ENCODE measurements around the gene NHSL2. TPM values are rescaled to one million over a fixed set of nuclear protein-coding genes. Genes with fewer than 3 reads are reported as not detected.

NHSL2 gene
- total RNA-seq, 4 donors from 2014 or later = 10.4 to 31.4 (median 17.7) TPM

DNA sequence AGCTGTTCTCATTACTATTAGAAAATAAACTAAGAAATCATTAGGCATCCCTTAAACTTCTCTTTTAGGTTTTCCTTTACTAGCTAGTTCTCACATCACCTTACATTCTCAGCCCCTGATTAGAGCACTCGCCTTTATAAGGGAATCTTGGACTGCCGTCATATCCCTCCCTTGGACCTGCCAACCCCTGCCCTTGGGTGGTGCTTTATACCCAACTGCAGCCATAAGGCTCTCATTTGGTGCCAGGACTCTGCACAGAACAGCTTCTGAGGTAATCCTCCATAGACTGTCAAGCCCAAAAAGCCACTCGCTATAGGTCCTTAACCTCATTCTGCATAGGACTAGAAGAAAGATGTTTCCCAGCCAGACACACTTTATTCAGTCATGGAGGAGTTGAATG, 67.5 kb downstream of the NHSL2 start:
- Histone ChIP-seq H3K4me3 (no peak overlapping the region), H3K9me3 (no peaks in the 10 kb centered on the region), H3K27ac (replicated peaks in 1 of 4) (no peak overlapping the region), H3K27me3 (no peaks in the 10 kb centered on the region), H3K4me1 (no peaks in the 10 kb centered on the region), H3K36me3 (no peaks in the 10 kb centered on the region)
- TF ChIP-seq POLR2AphosphoS5 (IDR thresholded peaks at IDR 0.05) (no peak), EP300 (IDR thresholded peaks at IDR 0.05) (no peak), CTCF (IDR thresholded peaks at IDR 0.05) (no peak), POLR2A (IDR thresholded peaks at IDR 0.05; ENCODE audit: low read depth) (no peak)
- no peak for DNase-seq (ENCODE audit: extremely low spot score)
- intact Hi-C loops (cut with DNase I) = no loop called here
- 91% methylated on average over 3 of the region's 3 CpGs for WGBS

DNA sequence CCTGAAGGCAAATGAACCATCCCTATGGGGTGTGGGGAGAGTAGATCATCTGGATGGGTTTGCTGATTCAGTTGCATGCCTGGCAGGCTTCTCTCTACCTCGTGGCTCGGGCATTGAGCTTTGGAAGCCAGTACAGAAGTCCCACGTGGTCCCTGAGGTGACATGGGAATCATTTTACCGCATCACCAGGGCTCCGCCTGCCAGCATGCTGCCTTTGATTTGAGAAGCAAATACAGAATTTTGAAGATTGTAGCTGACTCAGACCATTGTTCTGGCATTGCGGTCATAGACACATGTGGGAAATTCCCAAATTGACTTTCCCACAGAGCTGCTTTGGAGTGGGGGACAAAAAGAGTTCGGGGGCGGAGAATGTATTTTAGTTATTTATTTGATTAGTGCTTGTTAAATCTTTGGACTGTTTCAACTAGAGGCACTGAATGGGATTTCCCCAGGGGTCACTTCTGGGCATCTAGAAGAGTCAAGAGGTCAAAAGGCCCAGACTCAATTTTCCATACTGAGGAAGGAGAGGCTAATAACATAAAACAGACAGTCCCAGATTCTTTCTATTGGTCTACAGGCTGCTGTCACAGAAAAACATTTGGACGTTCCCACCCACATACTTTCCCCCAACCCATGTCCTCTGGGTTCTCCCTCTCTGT, 79.3 kb downstream of the NHSL2 start:
- H3K4me1 ChIP-seq = peaks cover 0 to 15% (median 6%) of the 10 kb centered on the region in 4 donors
- no peak overlapping the region for H3K4me3 ChIP-seq
- TF ChIP-seq POLR2AphosphoS5 (IDR thresholded peaks at IDR 0.05) (no peak), POLR2A (IDR thresholded peaks at IDR 0.05; ENCODE audit: low read depth) (no peak), CTCF (IDR thresholded peaks at IDR 0.05) (no peak), EP300 (IDR thresholded peaks at IDR 0.05) (no peak)
- H3K27ac ChIP-seq (replicated peaks in 1 of 4) = no peak overlapping the region
- peak; percentile 26 for DNase-seq (ENCODE audit: extremely low spot score)
- H3K27me3 ChIP-seq = no peaks in the 10 kb centered on the region
- no peaks in the 10 kb centered on the region for H3K9me3 ChIP-seq
- intact Hi-C loops (cut with DNase I) = no loop called here
- H3K36me3 ChIP-seq = no peaks in the 10 kb centered on the region
- 38% methylated on average over 9 of the region's 9 CpGs for WGBS

DNA sequence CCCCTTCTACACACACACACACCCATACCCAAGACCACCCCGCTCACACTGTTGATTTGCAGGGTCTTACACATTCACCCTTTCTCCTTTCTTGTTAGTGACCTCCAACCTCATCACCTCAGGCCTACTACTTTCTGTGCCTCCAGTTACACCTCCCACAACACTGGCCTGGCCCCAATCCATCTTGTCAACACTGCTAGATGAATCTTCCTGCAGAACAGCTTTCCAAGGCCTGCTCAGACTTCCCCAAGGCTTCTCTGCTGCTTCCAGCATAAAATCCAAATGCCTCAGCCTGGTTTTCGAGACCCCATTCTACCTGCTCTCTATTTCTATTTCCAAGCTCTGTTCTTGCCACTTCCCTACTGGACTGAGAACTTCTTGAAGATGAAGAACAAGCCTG, 79.9 kb downstream of the NHSL2 start:
- intact Hi-C loops (cut with DNase I) = no loop called here
- no peaks in the 10 kb centered on the region for H3K36me3 ChIP-seq
- H3K4me1 ChIP-seq = peaks cover 0 to 15% (median 6%) of the 10 kb centered on the region in 4 donors
- no peaks in the 10 kb centered on the region for H3K9me3 ChIP-seq
- 86% methylated on average over 2 of the region's 2 CpGs for WGBS
- H3K27ac ChIP-seq (replicated peaks in 1 of 4) = no peak overlapping the region
- no peaks in the 10 kb centered on the region for H3K27me3 ChIP-seq
- H3K4me3 ChIP-seq = no peak overlapping the region
- TF ChIP-seq POLR2A (IDR thresholded peaks at IDR 0.05; ENCODE audit: low read depth) (no peak), POLR2AphosphoS5 (IDR thresholded peaks at IDR 0.05) (no peak), EP300 (IDR thresholded peaks at IDR 0.05) (no peak), CTCF (IDR thresholded peaks at IDR 0.05) (no peak)
- DNase-seq (ENCODE audit: extremely low spot score) = no peak

DNA sequence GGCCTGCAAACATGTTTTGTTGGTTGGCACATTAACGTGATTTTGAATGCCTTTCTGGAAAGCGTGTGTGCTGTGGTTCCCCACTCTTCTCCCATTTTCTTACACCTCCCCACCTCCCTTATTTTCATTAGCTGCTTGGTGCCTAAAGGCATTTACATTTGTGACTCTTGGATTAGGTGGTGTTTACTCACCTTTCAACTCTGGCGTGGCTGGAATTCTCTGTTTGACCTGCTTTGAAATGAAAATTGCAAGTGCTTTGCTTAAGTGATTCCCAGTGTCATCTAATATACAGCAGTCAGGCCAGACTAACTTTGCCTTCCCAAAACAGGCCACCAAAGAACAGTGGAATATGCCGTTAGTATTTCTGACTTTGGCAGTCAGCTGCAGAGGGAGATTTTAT, 80.5 kb downstream of the NHSL2 start:
- Histone ChIP-seq H3K4me3 (no peak overlapping the region), H3K36me3 (no peaks in the 10 kb centered on the region), H3K27ac (replicated peaks in 1 of 4) (no peak overlapping the region), H3K9me3 (no peaks in the 10 kb centered on the region), H3K4me1 (peaks cover 0 to 15% (median 6%) of the 10 kb centered on the region in 4 donors), H3K27me3 (no peaks in the 10 kb centered on the region)
- TF ChIP-seq CTCF (IDR thresholded peaks at IDR 0.05) = no peak
- no peak for TF ChIP-seq POLR2A (IDR thresholded peaks at IDR 0.05; ENCODE audit: low read depth)
- no peak for TF ChIP-seq POLR2AphosphoS5 (IDR thresholded peaks at IDR 0.05)
- no peak for TF ChIP-seq EP300 (IDR thresholded peaks at IDR 0.05)
- intact Hi-C loops (cut with DNase I) = no loop called here
- WGBS = 71% methylated on average over 4 of the region's 4 CpGs
- DNase-seq (ENCODE audit: extremely low spot score) = no peak

GRCh38 chrX:71992711-71993110, 82.1 kb downstream of the NHSL2 start:
- no peaks in the 10 kb centered on the region for H3K9me3 ChIP-seq
- peaks cover 0 to 21% (median 10%) of the 10 kb centered on the region in 4 donors for H3K4me1 ChIP-seq
- peak; percentile 45 for DNase-seq (ENCODE audit: extremely low spot score)
- no peak overlapping the region for H3K4me3 ChIP-seq
- H3K27me3 ChIP-seq = no peaks in the 10 kb centered on the region
- 68% methylated on average over 8 of the region's 8 CpGs for WGBS
- TF ChIP-seq POLR2A (IDR thresholded peaks at IDR 0.05; ENCODE audit: low read depth) (no peak), POLR2AphosphoS5 (IDR thresholded peaks at IDR 0.05) (no peak), CTCF (IDR thresholded peaks at IDR 0.05) (no peak), EP300 (IDR thresholded peaks at IDR 0.05) (no peak)
- H3K36me3 ChIP-seq = no peaks in the 10 kb centered on the region
- H3K27ac ChIP-seq (replicated peaks in 1 of 4) = no peak overlapping the region
- intact Hi-C loops (cut with DNase I) = no loop called here

All from esophagus muscularis mucosa (tissue), 4 donors.